Colonic mucosa (tissue), 4 donors: Measurements from ENCODE around the gene ST3GAL2. TPM values are rescaled to one million over a fixed set of nuclear protein-coding genes. Genes with fewer than 3 reads are reported as not detected.

Experiments used
- DNase-seq: peaks from one replicate; pipeline ENCODE4 v3.0.0-alpha.2; 2020
- H3K27ac ChIP-seq: fragments of 200-600 bp; one replicate; pipeline ENCODE4 v1.8.0; 2021
- H3K27me3 ChIP-seq: fragments of 200-600 bp; one replicate; pipeline ENCODE4 v1.8.0; 2021
- H3K36me3 ChIP-seq: fragments of 200-600 bp; one replicate; pipeline ENCODE4 v1.8.0; 2021
- H3K4me1 ChIP-seq: fragments of 200-600 bp; one replicate; pipeline ENCODE4 v1.8.0; 2021; ENCODE audit warnings: mild to moderate bottlenecking
- H3K4me3 ChIP-seq: fragments of 200-600 bp; one replicate; pipeline ENCODE4 v1.8.0; 2021
- H3K9ac ChIP-seq, 2 donors: one replicate each; pipeline ENCODE4 v1.7.0; 2013; ENCODE audit warnings: control low read depth in 2 of 2, low read depth in 2 of 2, low read length in 2 of 2
- H3K9me3 ChIP-seq: fragments of 200-600 bp; one replicate; pipeline ENCODE4 v1.8.0; 2021
- intact Hi-C: fragments of 100-400 bp; cut with DNase I; formaldehyde crosslinking; loops from one replicate; pipeline ENCODE4 v1.14.1; 2022
- total RNA-seq, 2 donors: library from RNA; stranded (reverse); fragmentation: NEBNext Ultra II Directional in 1 of 2; extraction: Animal tissue kit (Norgen Biotek cat#: 25700) in 1 of 2; gene quantifications; one replicate each; pipeline ENCODE4 v1.2.1, GENCODE V29; 2021
- TF ChIP-seq, protein P1 (sequence below): fragments of 200-600 bp; IDR thresholded peaks from one replicate; pipeline ENCODE4 v1.8.0; 2022; ENCODE audit warnings: antibody characterized with exemption, mild to moderate bottlenecking
- donor health status: healthy.
- donor health status: DM: no; HTN: no; CAD: no.
- donor health status: DM: no; HTN: no; CAD: no.

Gene ST3GAL2
- total RNA-seq, 2 donors from 2014 or later = 6.9 to 8.1 TPM

DNA sequence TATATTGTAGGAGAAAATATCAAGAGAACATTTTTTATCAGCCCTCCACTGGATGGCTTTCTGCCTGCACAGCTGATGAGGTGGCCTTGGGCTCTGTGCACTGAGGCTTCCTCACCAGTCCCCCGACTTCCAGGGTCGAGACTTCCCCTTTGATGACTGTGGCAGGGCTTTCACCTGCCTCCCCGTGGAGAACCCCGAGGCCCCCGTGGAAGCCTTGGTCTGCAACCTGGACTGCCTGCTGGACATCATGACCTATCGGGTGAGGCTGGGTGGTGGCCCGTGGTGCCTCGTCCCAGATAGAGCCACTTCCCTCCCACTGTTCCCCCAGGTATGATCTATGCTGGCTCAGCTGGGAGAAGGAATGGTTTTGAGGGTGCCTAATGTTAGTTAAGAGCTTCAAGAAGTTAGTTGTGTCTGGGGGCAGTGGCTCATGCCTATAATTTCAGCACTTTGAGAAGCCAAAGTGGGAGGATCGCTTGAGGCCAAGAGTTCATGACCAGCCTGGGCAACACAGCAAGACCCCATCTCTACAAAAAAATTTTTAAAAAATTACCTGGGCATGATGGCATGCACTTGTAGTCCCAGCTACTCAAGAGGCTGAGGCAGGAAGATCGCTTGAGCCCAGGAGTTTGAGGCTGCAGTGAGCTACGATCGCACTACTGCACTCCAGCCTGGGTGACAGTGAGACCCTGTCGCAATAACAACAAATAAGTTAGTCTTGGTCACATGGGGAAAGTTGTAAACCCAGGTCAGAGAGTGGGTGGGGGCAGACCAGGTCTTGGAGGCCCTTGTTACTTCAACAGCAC, 27.3 kb upstream of the ST3GAL2 start:
- no peaks in the 10 kb centered on the region for H3K9me3 ChIP-seq
- H3K27ac ChIP-seq = no peak overlapping the region
- H3K27me3 ChIP-seq = no peaks in the 10 kb centered on the region
- TF ChIP-seq, protein P1, sequence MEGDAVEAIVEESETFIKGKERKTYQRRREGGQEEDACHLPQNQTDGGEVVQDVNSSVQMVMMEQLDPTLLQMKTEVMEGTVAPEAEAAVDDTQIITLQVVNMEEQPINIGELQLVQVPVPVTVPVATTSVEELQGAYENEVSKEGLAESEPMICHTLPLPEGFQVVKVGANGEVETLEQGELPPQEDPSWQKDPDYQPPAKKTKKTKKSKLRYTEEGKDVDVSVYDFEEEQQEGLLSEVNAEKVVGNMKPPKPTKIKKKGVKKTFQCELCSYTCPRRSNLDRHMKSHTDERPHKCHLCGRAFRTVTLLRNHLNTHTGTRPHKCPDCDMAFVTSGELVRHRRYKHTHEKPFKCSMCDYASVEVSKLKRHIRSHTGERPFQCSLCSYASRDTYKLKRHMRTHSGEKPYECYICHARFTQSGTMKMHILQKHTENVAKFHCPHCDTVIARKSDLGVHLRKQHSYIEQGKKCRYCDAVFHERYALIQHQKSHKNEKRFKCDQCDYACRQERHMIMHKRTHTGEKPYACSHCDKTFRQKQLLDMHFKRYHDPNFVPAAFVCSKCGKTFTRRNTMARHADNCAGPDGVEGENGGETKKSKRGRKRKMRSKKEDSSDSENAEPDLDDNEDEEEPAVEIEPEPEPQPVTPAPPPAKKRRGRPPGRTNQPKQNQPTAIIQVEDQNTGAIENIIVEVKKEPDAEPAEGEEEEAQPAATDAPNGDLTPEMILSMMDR = no peak
- intact Hi-C loops = loop anchor here (5.0 kb wide), 1 partner anchor 69 kb away; no protein-coding TSS in a partner anchor
- no peak overlapping the region for H3K9ac ChIP-seq
- no peak overlapping the region for H3K4me3 ChIP-seq
- no peak for DNase-seq
- H3K4me1 ChIP-seq = no peaks in the 10 kb centered on the region
- H3K36me3 ChIP-seq = no peaks in the 10 kb centered on the region

DNA sequence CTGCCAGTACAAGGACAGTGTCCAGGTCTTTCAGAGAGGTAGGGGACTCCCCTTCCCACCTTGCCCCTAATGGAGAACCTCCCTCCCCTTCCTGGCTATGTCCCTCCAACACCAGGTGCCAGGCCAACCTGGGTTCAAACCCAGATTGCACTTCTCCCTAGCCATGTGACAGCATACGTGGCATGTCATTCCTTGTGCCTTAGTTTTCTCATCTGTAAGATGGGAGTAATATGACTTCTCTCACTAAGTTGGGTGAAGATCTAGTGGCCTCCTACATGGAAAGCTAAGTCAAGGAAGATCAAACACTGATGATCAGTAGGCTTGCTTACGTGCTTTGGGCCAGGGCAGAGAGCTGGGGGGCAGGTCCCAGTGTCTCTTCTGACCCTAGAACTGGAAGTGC, 24.3 kb upstream of the ST3GAL2 start:
- Histone ChIP-seq H3K9ac (no peak overlapping the region), H3K27me3 (no peaks in the 10 kb centered on the region), H3K4me1 (no peaks in the 10 kb centered on the region), H3K9me3 (no peaks in the 10 kb centered on the region), H3K4me3 (no peak overlapping the region), H3K36me3 (no peaks in the 10 kb centered on the region), H3K27ac (no peak overlapping the region)
- TF ChIP-seq, protein P1 = no peak
- intact Hi-C loops = no loop called here
- no peak for DNase-seq

DNA sequence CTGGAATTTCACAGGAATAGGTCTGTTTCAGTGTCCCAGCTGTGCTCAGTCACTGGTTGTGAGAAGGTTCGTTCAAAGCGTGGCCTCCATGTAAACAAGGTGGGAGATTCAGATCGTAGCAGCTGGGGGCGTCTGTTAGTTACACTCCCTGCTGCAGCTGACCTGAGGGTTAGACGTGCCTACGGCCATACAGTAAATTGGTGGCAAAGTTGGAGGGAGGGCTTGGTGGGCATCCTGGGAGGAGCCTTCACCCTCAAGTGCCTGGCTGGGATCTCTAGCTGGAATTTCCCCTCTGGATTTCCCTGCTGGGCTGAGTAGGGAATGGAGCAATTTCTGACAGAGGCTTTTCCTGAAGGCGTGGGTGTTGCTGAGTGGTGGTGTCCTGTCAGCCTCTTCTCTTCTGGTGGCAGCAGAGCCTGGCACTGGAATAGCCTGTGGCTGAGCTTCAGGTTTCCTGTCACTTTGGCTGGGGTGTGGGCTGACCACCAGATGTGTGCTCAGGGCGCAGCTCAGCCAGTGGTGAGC, 21.9 kb upstream of the ST3GAL2 start:
- Histone ChIP-seq H3K4me3 (no peak overlapping the region), H3K9me3 (no peaks in the 10 kb centered on the region), H3K36me3 (no peaks in the 10 kb centered on the region), H3K27ac (no peak overlapping the region), H3K4me1 (no peaks in the 10 kb centered on the region), H3K27me3 (no peaks in the 10 kb centered on the region), H3K9ac (no peak overlapping the region)
- TF ChIP-seq, protein P1 = no peak
- no peak for DNase-seq
- intact Hi-C loops = no loop called here

DNA sequence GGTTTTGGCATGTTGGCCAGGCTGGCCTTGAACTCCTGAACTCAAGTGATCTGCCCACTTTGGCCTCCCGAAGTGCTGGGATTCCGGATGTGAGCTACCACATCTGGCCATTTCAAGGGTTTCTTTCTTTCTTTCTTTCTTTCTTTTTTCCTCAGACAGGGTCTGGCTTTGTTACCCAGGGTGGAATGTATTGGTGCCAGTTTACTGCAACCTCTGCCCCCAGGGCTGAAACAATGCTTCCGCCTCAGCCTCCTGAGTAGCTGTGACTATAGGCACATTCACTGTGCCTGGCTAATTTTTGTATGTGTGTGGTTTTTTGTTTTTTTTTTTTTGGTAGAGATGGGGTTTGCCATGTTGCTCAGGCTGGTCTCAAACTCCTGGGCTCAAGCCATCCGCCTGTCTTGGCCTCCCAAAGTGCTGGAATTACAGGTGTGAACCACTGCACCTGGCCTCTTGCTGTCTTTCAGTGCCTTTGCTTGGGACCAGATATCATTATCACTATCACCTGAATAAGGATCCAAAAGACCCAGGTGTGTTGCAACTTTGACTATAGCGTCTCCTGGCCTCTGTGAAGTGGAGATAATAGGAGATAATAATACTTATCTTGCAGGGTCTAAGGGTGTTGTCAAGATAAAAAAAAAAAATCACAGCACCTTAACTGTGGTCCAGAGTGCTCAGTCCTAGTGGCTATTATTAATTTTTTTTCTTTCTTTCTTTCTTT, 18.7 kb upstream of the ST3GAL2 start:
- no peak overlapping the region for H3K9ac ChIP-seq
- H3K4me3 ChIP-seq = no peak overlapping the region
- H3K9me3 ChIP-seq = no peaks in the 10 kb centered on the region
- TF ChIP-seq, protein P1 = no peak
- H3K27me3 ChIP-seq = no peaks in the 10 kb centered on the region
- no peaks in the 10 kb centered on the region for H3K4me1 ChIP-seq
- no peaks in the 10 kb centered on the region for H3K36me3 ChIP-seq
- no peak overlapping the region for H3K27ac ChIP-seq
- no peak for DNase-seq
- intact Hi-C loops = no loop called here

DNA sequence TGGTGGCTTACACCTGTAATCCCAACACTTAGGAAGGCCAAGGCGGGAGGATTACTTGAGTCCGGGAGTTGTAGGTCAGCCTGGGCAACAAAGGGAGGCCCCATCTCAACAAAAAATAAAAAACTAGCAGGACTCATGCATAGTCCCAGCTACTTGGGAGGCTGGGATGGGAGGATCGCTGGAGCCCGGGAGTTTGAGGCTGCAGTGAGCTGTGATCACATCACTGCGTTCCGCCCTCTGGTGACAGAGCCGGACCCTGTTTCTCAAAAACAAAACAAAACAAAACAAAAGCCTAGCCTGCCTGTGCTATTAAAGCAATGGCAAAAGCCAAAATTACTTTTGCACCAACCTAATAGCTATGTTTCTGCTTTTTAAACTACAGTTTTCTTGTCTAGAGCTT, 17.0 kb upstream of the ST3GAL2 start:
- Histone ChIP-seq H3K4me3 (no peak overlapping the region), H3K9me3 (no peaks in the 10 kb centered on the region), H3K36me3 (no peaks in the 10 kb centered on the region), H3K9ac (no peak overlapping the region), H3K27ac (no peak overlapping the region), H3K4me1 (no peaks in the 10 kb centered on the region), H3K27me3 (no peaks in the 10 kb centered on the region)
- intact Hi-C loops = no loop called here
- DNase-seq = no peak
- TF ChIP-seq, protein P1 = no peak
